GM21717 (cell line): ENCODE results near the gene OR2W1.

Experiments used
- ATAC-seq: cut with Tn5 transposase; IDR thresholded peaks from one replicate; pipeline ENCODE4 v1.9.1; 2021; ENCODE audit warnings: mild to moderate bottlenecking, moderate library complexity; ENCODE audit not compliant: unreplicated experiment

Gene OR2W1

DNA sequence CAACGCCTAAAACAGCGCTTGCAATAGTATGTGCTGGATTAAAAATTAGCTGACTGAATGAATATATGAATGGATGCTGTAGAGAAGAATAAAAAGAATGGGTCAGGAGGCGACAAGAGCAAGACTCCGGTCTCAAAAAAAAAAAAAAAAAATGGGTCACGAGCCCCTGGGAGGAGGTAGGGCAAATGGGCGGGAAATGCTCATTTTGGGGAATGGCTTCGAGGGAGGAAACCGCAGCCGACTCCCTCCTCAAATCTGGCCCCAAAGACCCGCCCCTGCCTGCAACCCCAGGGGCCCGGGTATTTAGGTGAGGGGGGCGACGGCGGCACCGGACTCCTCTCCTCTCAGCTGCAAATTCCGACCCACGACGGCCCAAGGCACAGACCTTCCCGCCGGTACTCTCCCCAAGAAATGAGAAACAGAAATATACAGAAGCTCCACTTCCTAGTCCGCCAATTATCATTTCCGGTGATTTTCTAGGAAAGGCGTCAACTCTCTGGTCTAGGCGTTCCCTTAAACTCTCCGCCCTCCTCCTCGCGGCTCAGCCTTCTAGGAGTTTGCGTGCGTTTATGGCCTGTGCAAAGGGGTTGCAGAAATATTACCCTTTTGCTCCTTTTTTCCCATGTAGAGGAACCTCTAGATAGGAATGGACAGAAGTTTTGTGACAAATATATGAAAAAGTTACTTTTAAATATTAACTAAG is 39.6 kb downstream of the OR2W1 start, which contains the start of gene ZNF311:
Gene ZNF311, minus strand, starts transcription at position 133 of the 703 bp plus-strand sequence. CDS start 1,361 bp downstream, outside the sequence.
- no peak for ATAC-seq

DNA sequence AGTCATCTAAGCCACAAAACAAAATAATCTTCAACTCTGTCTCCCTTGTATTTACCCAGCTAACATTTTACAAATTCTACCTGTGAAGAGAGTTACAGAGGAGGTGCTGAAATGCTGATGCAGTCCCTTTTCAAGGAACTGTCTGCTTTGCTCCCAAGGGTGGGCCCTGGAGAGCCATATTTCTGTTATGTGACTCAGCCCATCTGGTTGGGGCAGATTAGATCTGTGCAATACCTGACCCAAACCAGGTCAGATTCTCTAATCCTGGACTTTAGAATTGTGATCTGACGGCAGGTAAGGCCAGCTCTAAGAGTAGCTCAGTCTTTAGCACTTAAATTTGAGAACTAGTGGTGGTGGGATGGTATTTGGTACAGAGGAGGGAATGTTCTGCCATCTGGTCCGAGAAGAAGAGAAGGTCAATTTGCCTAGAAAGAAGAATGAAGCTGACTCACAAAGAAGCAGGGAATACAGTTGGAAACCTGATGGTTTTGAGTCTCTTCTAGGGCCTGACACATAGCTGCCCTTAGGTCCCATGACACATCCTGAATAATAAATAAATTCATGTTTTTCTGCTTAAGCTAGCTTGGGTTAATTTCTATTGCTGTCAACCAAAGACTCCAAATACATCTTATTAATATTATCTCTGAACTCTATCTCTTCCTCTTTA is 48.0 kb downstream of the OR2W1 start:
- no peak for ATAC-seq

DNA sequence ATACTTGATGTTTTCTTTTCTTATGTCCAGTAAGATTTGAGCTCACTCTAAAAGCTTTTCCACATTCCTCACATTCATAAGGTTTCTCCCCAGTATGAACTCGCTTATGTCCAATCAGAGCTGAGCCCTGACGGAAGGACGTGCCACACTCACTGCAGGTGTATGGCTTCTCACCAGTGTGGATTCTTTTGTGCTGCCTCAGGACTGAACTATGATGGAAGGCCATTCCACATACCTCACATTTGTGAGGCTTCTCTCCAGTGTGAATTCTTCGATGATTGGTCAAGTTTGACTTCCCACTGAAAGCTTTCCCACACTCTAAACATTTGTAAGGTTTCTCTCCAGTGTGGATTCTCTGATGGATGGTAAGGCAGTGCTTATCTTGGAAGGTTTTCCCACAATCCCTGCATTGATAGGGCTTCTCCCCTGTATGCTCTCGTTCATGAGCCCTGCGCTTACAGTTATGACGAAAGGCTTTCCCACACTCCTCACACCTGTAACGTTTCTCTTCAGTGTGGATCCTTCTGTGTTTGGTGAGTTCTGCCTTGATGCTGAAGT is 49.8 kb downstream of the OR2W1 start:
- no peak for ATAC-seq
